PC-9 (cell line): ENCODE results near the gene GRIA1. TPM values are rescaled to one million over a fixed set of nuclear protein-coding genes. Genes with fewer than 3 reads are reported as not detected.

Experiments used
- BruUV-seq: library from RNA; stranded (reverse); fragments of 400-500 nt; replicated peaks from 2 replicates; lab custom pipeline; 2021; lab: Mats Ljungman, UMichigan
- CTCF ChIA-PET: fragments of 300-600 bp; sonication (Branson Sonifier 250); formaldehyde crosslinking; loops from one replicate; lab custom pipeline; 2022; ENCODE audit warnings: antibody characterized with exemption; lab: Charles Lee
- POLR2A ChIA-PET: fragments of 300-600 bp; sonication (Branson Sonifier 250); formaldehyde crosslinking; loops from one replicate; lab custom pipeline; 2022; ENCODE audit warnings: antibody characterized with exemption; ENCODE audit not compliant: unreplicated experiment; lab: Charles Lee
- DNase-seq, 2 experiments: peaks; one replicate each; pipeline versions ENCODE4 v3.0.0 to v3.0.0-alpha.2; 2015 to 2022; ENCODE audit warnings: mixed read lengths in 1 of 2
- H2AFZ ChIP-seq: fragments of 200-600 bp; sonication (generic); 2 replicates; pipeline ENCODE4 v1.8.1; 2017; ENCODE audit warnings: antibody characterized with exemption
- H3F3A ChIP-seq: fragments of 200-600 bp; sonication (generic); 2 replicates; pipeline ENCODE4 v1.8.1; 2017; ENCODE audit warnings: antibody characterized with exemption, mild to moderate bottlenecking, low read depth; ENCODE audit not compliant: insufficient read depth
- H3K27ac ChIP-seq: fragments of 200-600 bp; sonication (generic); 2 replicates; pipeline ENCODE4 v1.6.1; 2016; ENCODE audit warnings: mixed run types
- H3K27me3 ChIP-seq: fragments of 200-600 bp; sonication (generic); 2 replicates; pipeline ENCODE4 v1.6.1; 2016; ENCODE audit warnings: low read depth, mixed run types; ENCODE audit not compliant: insufficient read depth
- H3K36me3 ChIP-seq: fragments of 200-600 bp; sonication (generic); 2 replicates; pipeline ENCODE4 v1.6.1; 2016; ENCODE audit warnings: low read depth, mixed run types
- H3K4me1 ChIP-seq: fragments of 200-600 bp; sonication (generic); replicated peaks from 2 replicates; pipeline ENCODE4 v1.6.1; 2016; ENCODE audit warnings: mixed run types; ENCODE audit not compliant: insufficient read depth
- H3K4me2 ChIP-seq: fragments of 200-600 bp; sonication (generic); 2 replicates; pipeline ENCODE4 v1.6.1; 2017; ENCODE audit warnings: mixed run types
- H3K4me3 ChIP-seq: fragments of 200-600 bp; sonication (generic); 2 replicates; pipeline ENCODE4 v1.6.1; 2016; ENCODE audit warnings: mixed run types
- H3K79me2 ChIP-seq: fragments of 200-600 bp; sonication (generic); 2 replicates; pipeline ENCODE4 v1.6.1; 2017; ENCODE audit warnings: low read depth, mixed run types
- H3K9me2 ChIP-seq: fragments of 200-600 bp; sonication (generic); 2 replicates; pipeline ENCODE4 v1.8.1; 2017; ENCODE audit warnings: mild to moderate bottlenecking; ENCODE audit not compliant: insufficient read depth
- H3K9me3 ChIP-seq: fragments of 200-600 bp; sonication (generic); 2 replicates; pipeline ENCODE4 v1.8.1; 2016; ENCODE audit warnings: low read depth; ENCODE audit not compliant: insufficient read depth
- H4K20me1 ChIP-seq: fragments of 200-600 bp; sonication (generic); 2 replicates; pipeline ENCODE4 v1.8.1; 2017; ENCODE audit not compliant: insufficient read depth
- CTCF ChIP-seq: fragments of 200-600 bp; sonication (generic); conservative IDR thresholded peaks from 2 replicates; pipeline ENCODE4 v1.6.1; 2017; ENCODE audit warnings: mixed run types, antibody characterized with exemption, mild to moderate bottlenecking, moderate library complexity
- EZH2 ChIP-seq: fragments of 200-600 bp; sonication (generic); IDR thresholded peaks from 2 replicates; pipeline ENCODE4 v1.8.0; 2017; ENCODE audit warnings: antibody characterized with exemption, low read depth
- intact Hi-C: fragments of 100-400 bp; cut with micrococcal nuclease; formaldehyde crosslinking; loops from one replicate; pipeline ENCODE4 v1.10.0; 2022; ENCODE audit not compliant: unreplicated experiment
- total RNA-seq: library from RNA; stranded (reverse); gene quantifications from 2 replicates; pipeline ENCODE4 v1.2.3, GENCODE V29; 2021

The GRIA1 gene
- total RNA-seq, 1 experiment from 2014 or later, result not detected

DNA sequence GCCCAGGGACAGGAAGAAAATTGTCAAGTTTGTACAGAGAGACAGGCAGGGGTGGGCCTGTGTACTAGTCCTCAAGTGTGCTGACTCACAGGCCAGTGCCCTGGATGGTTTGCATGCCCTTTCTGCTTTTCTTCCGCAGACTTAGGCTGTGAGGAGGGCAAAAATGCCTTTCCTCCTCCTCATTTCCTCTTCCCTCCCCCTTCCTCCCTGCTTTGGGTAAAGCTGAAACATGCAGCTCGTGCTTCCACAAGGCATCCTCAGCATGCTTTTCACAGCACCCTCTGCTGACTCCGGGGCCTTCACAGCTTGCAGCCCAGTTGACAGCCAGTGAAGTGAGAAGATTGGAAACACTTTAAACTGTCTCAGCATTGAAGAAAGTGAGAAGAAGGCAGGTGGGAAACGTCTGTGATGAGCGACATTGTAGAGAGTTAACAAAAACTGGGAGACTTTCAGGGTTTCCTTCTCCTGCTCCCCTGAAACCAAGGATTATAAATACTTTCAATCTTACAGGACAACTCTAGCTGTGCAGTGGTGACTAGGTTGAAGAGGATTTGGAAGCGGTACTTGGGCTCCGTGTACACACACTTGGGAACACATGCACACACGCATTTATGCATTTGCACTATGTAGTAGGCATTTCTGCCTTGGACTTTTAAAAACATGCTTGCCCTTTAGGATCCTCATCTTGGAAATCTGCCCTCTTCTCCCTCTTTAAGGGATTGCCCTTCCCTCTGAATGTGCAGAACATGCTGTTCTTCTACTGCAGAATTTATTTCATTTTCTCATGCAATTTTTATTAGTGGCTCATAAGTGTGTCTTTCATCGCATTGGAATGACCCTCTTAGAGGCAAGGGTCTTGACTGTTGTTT, 138.8 kb downstream of the GRIA1 start:
- Histone ChIP-seq H3K36me3 (no peaks in the 10 kb centered on the region), H3F3A (no peaks in the 10 kb centered on the region), H3K9me2 (no peaks in the 10 kb centered on the region), H3K4me3 (no peak overlapping the region), H3K27me3 (no peaks in the 10 kb centered on the region), H3K27ac (no peak overlapping the region), H3K4me1 (peaks cover 8% of the 10 kb centered on the region; the same call in 1 of the 2 replicates), H4K20me1 (no peaks in the 10 kb centered on the region), H3K79me2 (no peaks in the 10 kb centered on the region), H3K4me2 (peak overlapping the region; percentile 12), H3K9me3 (no peaks in the 10 kb centered on the region), H2AFZ (0 out of 2 replicates have a peak overlapping the region, but pooled peaks have one; percentile 57)
- intact Hi-C loops, result loop anchor here (1.0 to 5.0 kb wide), 3 partner anchors 66 to 132 kb away; no protein-coding TSS in a partner anchor
- POLR2A ChIA-PET, result no interaction called here
- no peak for TF ChIP-seq EZH2
- no peak for TF ChIP-seq CTCF
- BruUV-seq, result no TSS peak
- DNase-seq, result peak; percentile 40 to 64
- CTCF ChIA-PET, result no interaction called here

DNA sequence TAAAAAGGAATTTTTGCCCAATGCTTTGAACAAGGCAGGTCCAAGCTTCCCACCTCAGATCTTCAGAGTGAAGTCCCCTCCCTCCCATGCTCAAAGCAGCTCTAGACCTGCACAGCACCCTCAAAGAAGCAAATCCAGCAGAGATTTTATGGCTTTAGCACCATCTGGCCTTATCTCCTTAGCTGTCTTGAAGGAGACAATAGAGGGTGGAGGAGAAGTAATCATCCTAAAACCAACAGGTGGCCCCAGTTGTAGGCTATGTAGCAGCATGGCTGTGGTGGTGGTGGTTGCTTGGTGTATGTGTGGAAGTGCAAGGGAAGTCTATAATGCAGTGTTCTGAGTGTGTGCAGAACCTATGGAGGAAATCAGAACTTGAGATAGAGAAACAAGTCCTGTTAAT, 140.1 kb downstream of the GRIA1 start:
- Histone ChIP-seq H3K4me2 (no peak overlapping the region), H3K4me1 (peaks cover 8% of the 10 kb centered on the region; the same call in 1 of the 2 replicates), H3K27ac (no peak overlapping the region), H3K27me3 (no peaks in the 10 kb centered on the region; the same call in 1 of the 2 replicates), H3K4me3 (no peak overlapping the region), H3K36me3 (no peaks in the 10 kb centered on the region), H2AFZ (no peak overlapping the region), H3K9me3 (no peaks in the 10 kb centered on the region), H3F3A (no peaks in the 10 kb centered on the region), H3K79me2 (no peaks in the 10 kb centered on the region), H3K9me2 (no peaks in the 10 kb centered on the region), H4K20me1 (no peaks in the 10 kb centered on the region)
- BruUV-seq, result no TSS peak
- POLR2A ChIA-PET, result no interaction called here
- TF ChIP-seq EZH2 (no peak), CTCF (no peak)
- CTCF ChIA-PET, result no interaction called here
- intact Hi-C loops, result no loop called here
- no peak for DNase-seq

- H3K79me2 ChIP-seq, result no peaks in the 10 kb centered on the region
Observed at GRCh38 chr5:153632748-153633290, 142.3 kb downstream of the GRIA1 start.

More at GRCh38 chr5:153632748-153633290, 142.3 kb downstream of the GRIA1 start:
- no peak for TF ChIP-seq CTCF
- TF ChIP-seq EZH2, result no peak
- Histone ChIP-seq H3K9me2 (no peaks in the 10 kb centered on the region), H2AFZ (no peak overlapping the region), H4K20me1 (no peaks in the 10 kb centered on the region), H3K9me3 (no peaks in the 10 kb centered on the region), H3K4me2 (no peak overlapping the region), H3K27ac (no peak overlapping the region), H3K36me3 (no peaks in the 10 kb centered on the region), H3K4me1 (peaks cover 8% of the 10 kb centered on the region; the same call in 1 of the 2 replicates), H3K4me3 (no peak overlapping the region), H3K27me3 (no peaks in the 10 kb centered on the region; the same call in 1 of the 2 replicates), H3F3A (no peaks in the 10 kb centered on the region)
- POLR2A ChIA-PET, result no interaction called here
- no TSS peak for BruUV-seq
- CTCF ChIA-PET, result no interaction called here
- DNase-seq, result no peak
- intact Hi-C loops, result no loop called here
